GM19351 (cell line): ENCODE data around the gene DUSP22.

Experiments used
- ATAC-seq: cut with Tn5 transposase; IDR thresholded peaks from one replicate; pipeline ENCODE4 v1.9.1; 2021; ENCODE audit warnings: mild to moderate bottlenecking, moderate library complexity; ENCODE audit not compliant: unreplicated experiment

The DUSP22 gene

DNA sequence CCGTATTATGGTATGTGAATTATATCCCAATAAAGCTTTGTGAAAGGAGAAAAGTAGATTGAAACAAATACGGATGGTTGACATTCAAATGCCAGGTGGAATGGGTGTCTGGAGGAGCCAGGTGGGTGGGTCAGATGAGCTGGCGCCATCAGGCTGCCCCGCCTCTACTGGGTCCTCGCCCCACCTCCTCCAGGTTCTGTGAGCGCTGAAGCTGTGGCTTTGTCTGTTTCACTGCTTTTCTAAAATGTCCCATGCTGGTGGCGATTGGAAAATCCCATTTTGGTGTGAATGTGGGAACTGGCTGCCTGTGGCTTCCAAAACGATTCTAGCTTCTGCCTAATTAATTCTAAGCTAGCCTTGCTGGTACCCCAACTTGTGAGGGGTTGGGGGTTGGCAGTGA lies 16.5 kb downstream of the DUSP22 start:
- ATAC-seq, result no peak

- no peak for ATAC-seq
These were observed 17.7 kb downstream of the DUSP22 start for GRCh38 chr6:309947-310346.

DNA sequence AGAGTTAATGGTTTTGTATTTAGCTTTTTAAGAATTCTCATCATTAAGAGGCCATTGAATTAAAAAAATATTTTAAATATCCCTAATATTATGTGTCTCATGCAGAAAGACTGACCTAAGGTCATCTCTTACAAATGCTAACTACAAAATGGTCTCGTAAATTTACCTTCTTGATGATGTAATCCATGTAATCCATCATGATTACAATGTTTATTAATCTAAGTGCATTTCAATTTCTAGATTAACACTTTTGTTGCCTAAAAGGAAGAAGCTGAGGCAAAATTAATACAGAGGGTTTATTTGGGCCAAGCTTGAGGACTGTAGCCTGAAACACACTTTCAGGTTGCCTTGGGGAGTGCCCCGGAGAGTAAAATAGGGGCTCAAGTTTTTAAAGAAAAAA lies 18.4 kb downstream of the DUSP22 start:
- no peak for ATAC-seq

- ATAC-seq, result no peak
These were observed 19.5 kb downstream of the DUSP22 start for GRCh38 chr6:311679-312220.

DNA sequence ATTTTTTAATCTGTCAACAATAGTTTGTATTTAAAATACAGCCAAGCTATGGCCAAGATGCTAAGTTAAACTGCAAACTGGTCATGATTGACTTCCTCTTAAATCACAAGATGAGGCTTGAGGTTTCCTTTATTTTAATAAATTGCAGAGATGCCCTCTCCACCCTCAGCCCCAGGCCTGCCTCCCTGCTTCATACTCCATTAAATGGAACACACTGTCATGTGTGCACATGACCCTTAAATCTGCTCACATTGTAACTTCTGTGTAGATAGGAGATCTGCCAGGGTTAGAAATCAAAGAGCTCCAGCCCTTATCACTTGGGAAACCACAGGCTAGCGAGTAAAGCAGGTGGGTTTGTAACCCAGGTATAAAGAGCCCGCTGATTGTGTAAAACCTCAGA lies 20.8 kb downstream of the DUSP22 start:
- ATAC-seq, result no peak

GRCh38 chr6:313917-314316 lies 21.6 kb downstream of the DUSP22 start:
- no peak for ATAC-seq

- ATAC-seq, result no peak
These were observed 22.1 kb downstream of the DUSP22 start for GRCh38 chr6:314377-314776.

DNA sequence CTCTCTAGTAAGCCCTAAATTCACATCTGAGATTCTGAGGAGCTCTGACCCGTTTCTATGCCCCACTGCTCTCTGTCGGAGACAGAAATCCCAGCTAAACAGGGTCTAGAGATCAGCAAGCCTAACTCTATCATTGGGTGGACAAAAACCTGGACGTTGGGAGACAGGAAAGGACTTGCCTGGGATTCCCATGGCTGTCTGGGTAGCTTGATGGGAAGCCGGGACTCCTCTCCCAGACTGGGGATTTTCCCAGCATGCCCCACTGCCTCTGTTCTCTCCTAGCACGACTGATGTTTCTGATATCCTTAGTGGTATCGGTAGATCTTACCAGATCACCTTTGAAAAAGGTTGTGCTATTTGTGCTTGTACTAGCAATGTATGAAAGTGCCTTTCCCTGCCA lies 22.9 kb downstream of the DUSP22 start:
- no peak for ATAC-seq

DNA sequence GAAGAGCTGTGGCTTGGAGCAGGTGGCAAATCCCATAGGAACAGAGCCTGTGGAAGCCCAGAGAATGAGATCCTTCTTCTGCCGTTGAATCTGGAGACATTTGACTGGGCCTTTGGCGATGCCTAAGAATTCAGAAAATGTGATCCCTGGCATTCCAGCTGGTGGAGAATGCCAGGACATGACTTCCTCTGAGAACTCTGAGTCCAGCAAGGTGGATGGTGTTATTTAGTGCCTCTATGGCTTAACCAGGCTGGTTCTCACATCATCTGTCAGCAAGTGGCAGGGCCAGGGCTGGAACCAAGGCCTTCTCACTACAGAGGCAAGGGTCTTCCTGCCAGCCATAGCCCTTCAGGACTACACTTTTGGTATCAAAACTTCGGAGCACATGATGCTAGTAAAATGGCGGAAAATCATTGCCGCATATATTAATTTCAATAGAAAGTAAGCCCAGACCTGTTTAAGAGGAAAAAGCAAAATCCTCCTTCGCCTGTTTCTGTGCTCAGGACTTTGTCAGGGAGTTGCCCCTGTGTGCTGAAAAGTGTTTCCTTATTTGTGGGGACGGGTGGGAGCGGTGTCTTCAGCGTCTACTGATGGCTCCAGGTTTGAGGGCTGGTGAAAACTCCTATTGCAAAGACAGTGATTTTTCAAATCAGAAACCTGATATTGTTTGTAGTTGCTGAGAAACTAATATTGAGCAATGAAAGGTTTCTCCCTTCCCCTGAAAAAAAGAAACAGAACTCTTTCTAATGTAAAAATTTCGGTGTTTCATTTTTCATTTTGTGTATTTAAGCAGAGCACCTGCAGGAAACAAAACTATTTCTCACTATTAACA lies 23.9 kb downstream of the DUSP22 start:
- no peak for ATAC-seq

- ATAC-seq, result no peak
These were observed 24.4 kb downstream of the DUSP22 start for GRCh38 chr6:316753-317038.

DNA sequence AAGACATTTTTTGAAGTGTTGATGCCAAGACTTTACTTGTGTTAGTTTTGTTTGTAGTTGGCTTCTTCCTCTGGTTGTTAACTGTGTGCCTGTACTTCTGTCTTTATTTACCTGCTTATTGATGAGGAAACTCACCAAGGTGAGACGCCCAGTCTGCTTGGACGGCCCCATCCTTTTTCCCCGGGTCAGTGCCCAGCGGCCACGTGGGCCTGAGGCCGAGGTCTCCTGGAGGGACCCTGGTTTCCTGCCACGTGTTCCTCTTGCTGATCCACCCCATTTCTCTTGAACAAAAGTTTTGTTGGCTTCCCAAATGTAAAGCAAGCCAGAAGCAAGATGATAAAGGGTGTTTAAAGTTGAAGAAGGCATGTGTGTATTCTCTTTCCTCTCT lies 24.8 kb downstream of the DUSP22 start:
- ATAC-seq, result no peak

DNA sequence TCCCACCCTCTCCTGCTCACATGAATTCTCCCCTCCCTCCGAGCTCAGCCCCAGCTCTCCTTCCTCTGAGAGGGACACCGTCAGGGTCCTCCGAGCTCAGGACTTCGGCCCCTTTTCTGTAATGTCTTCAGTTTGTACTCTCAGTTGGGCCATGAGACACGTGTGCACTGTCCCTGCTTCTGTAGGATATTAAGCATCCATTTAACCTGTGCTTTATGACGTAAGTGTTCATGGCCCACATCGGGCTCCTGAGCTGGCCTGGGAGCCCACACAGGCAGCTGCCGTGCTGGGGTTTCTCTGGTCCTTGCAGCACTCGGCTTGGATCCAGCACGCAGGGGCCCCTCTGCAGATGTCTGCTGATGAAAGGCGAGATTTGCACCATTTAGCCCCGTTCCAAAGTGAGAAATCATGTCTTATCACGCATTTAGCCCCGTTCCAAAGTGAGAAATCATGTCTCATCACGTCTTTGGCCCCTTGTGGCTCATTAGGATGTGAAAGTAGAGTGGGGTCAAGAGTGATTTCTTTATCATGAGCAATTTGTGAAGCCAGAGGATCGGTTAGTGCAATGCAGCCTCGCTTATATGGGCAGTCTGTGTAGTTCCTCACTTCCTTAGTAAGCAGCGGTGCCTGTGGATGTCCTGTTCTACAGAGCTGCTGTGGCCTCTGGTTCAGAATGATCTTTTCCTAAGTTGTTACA lies 25.3 kb downstream of the DUSP22 start:
- ATAC-seq, result peak; percentile 43

GRCh38 chr6:318243-318890 lies 26.1 kb downstream of the DUSP22 start:
- no peak for ATAC-seq

DNA sequence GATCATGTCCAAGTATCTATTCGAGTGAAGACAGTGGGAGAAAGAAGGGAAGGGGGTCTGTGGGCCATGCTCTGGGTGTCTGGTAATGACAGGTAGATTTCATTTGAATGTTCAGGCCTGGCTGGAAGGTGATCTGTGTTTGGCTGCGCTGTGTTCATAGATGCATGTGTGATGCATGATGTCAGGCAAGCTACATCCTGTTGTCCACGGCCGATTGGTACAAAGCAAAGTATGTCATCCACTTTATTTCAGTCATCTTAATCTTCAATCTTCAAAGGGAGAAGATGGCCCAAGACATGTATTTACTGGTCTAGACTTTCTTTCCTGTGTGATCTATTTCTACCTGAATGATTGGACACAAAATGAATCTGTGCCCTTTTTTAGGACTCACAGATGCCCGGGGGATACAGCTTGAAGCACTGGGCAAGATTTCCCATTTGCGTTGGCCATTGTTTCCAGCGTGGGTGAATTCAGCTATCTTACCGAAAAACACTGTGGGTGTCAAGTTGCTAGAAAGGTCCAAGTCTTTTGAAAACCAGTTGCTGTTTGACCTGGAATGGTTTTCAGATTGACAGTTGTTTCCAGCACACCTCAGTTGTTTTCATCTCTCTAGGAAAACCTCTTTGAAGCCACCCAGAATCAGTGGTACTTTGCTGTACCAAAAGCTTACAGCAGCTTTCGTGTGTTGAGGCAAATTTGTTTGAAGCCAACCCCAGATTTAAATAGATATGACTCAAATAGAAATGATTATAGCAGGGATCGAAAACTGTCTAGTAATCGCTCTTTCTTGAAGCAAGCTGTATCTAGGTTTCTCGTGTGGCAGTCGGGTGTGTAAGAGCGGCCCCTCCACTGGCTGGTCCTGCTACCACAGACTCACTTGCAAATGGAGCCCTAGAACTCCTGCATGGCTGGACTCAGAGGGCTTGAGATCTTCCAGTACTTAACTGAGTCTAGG lies 27.2 kb downstream of the DUSP22 start:
- peak; percentile 42 for ATAC-seq

GRCh38 chr6:320351-321157 lies 28.3 kb downstream of the DUSP22 start:
- no peak for ATAC-seq

DNA sequence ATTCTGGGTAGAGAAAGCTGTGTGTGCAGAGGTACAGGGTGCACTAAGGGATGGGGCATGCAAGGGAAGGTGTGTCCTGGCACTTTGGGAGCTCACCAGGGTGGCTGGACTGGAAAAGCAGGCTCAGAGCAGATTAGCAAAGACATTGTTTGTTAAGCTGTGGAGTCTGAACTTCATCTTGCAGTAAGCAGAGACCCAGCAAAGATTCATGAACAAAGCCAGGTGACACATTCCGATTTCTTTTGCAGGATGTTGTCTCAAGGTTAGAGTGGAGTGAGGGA lies 28.8 kb downstream of the DUSP22 start:
- no peak for ATAC-seq

DNA sequence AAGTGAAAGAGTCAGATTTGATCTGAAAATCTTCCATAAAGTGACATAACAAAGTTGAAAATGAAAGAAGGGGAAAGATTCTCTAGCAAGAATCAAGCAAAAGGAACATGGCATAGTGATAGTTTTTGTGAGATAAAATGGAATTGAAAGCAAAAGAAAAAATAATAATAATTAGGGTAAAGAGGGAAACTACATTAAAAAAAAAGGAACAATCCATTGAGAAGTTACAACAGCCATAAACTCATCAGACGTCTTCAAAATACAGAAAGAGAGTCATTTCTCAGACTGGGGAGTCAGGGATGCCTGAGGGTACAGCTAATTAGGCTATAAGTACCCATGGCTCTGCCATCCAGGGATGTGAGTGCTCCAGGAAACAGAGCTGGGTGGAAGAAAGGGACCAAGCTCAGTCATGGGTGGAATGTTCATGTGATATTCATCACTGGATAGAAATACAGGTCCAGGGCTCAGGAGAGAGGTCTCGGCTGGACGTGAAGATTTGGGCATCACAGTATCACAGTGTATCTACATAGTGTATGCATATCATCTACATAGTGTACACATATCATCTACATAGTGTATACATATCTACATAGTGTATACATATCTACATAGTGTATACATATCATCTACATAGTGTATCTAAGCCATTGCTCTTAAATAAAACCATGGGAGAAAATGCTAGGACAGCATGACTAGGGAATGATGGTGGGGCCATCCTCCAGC lies 29.4 kb downstream of the DUSP22 start:
- no peak for ATAC-seq

GRCh38 chr6:322259-322930 lies 30.1 kb downstream of the DUSP22 start:
- ATAC-seq, result no peak
